Measurements from ENCODE around the gene HLX.

Gene HLX

GRCh38 chr1:220873087-220873486 lies 6.2 kb upstream of the HLX start:
- Histone ChIP-seq H3K4me1 (ENCODE audit: insufficient read depth, low read length, severe bottlenecking) (no peaks in the 10 kb centered on the region), H3K79me2 (ENCODE audit: insufficient read depth, low read length) (no peaks in the 10 kb centered on the region), H3K27me3 (ENCODE audit: insufficient read depth, low read length) (no peaks in the 10 kb centered on the region), H3K36me3 (ENCODE audit: insufficient read depth, low read length) (no peaks in the 10 kb centered on the region), H3K9me2 (ENCODE audit: low read depth, low read length) (no peaks in the 10 kb centered on the region), H3K9ac (ENCODE audit: low read length) (no peak overlapping the region), H3K9me3 (ENCODE audit: low read length) (no peaks in the 10 kb centered on the region), H4K20me1 (ENCODE audit: insufficient read depth, low read length) (no peaks in the 10 kb centered on the region), H2AFZ (ENCODE audit: low read length) (no peak overlapping the region), H3K27ac (ENCODE audit: low read depth, low read length, poor library complexity, severe bottlenecking) (no peak overlapping the region), H3K4me3 (ENCODE audit: low read depth, low read length, poor library complexity, severe bottlenecking) (no peak overlapping the region), H3F3A (ENCODE audit: insufficient read depth, low read length) (no peaks in the 10 kb centered on the region), H3K4me2 (ENCODE audit: low read length) (no peak overlapping the region)
- no peak for TF ChIP-seq CTCF (IDR thresholded peaks at IDR 0.05; ENCODE audit: low read length)
- no peak for TF ChIP-seq EZH2 (IDR thresholded peaks at IDR 0.05; ENCODE audit: borderline replicate concordance, low read length)

GRCh38 chr1:220873868-220874655 lies 5.2 kb upstream of the HLX start:
- Histone ChIP-seq H3K9me3 (ENCODE audit: low read length) (no peaks in the 10 kb centered on the region), H4K20me1 (ENCODE audit: insufficient read depth, low read length) (no peaks in the 10 kb centered on the region), H3K4me1 (ENCODE audit: insufficient read depth, low read length, severe bottlenecking) (no peaks in the 10 kb centered on the region), H3F3A (ENCODE audit: insufficient read depth, low read length) (no peaks in the 10 kb centered on the region), H3K9me2 (ENCODE audit: low read depth, low read length) (no peaks in the 10 kb centered on the region), H3K27me3 (ENCODE audit: insufficient read depth, low read length) (no peaks in the 10 kb centered on the region), H3K4me3 (ENCODE audit: low read depth, low read length, poor library complexity, severe bottlenecking) (no peak overlapping the region), H2AFZ (ENCODE audit: low read length) (no peak overlapping the region), H3K79me2 (ENCODE audit: insufficient read depth, low read length) (no peaks in the 10 kb centered on the region), H3K27ac (ENCODE audit: low read depth, low read length, poor library complexity, severe bottlenecking) (no peak overlapping the region), H3K9ac (ENCODE audit: low read length) (no peak overlapping the region), H3K4me2 (ENCODE audit: low read length) (no peak overlapping the region), H3K36me3 (ENCODE audit: insufficient read depth, low read length) (no peaks in the 10 kb centered on the region)
- TF ChIP-seq EZH2 (IDR thresholded peaks at IDR 0.05; ENCODE audit: borderline replicate concordance, low read length) (no peak), CTCF (IDR thresholded peaks at IDR 0.05; ENCODE audit: low read length) (peak; percentile 73)

- Histone ChIP-seq H3K79me2 (ENCODE audit: insufficient read depth, low read length) (no peaks in the 10 kb centered on the region), H3K4me1 (ENCODE audit: insufficient read depth, low read length, severe bottlenecking) (no peaks in the 10 kb centered on the region), H2AFZ (ENCODE audit: low read length) (no peak overlapping the region), H3K27ac (ENCODE audit: low read depth, low read length, poor library complexity, severe bottlenecking) (no peak overlapping the region), H3K27me3 (ENCODE audit: insufficient read depth, low read length) (no peaks in the 10 kb centered on the region), H4K20me1 (ENCODE audit: insufficient read depth, low read length) (no peaks in the 10 kb centered on the region), H3K9me2 (ENCODE audit: low read depth, low read length) (no peaks in the 10 kb centered on the region), H3F3A (ENCODE audit: insufficient read depth, low read length) (no peaks in the 10 kb centered on the region), H3K4me2 (ENCODE audit: low read length) (no peak overlapping the region), H3K4me3 (ENCODE audit: low read depth, low read length, poor library complexity, severe bottlenecking) (no peak overlapping the region), H3K36me3 (ENCODE audit: insufficient read depth, low read length) (no peaks in the 10 kb centered on the region), H3K9me3 (ENCODE audit: low read length) (no peaks in the 10 kb centered on the region), H3K9ac (ENCODE audit: low read length) (no peak overlapping the region)
- TF ChIP-seq EZH2 (IDR thresholded peaks at IDR 0.05; ENCODE audit: borderline replicate concordance, low read length) (no peak), CTCF (IDR thresholded peaks at IDR 0.05; ENCODE audit: low read length) (no peak)
These were observed 4.0 kb upstream of the HLX start for GRCh38 chr1:220875260-220875659.
